MM.1S (cell line): Measurements from ENCODE around the gene ZNF609.

Source experiments
- DNase-seq: peaks from one replicate; pipeline ENCODE4 v3.0.0-alpha.2; 2015
- H2AFZ ChIP-seq: fragments of 300-600 bp; sonication (generic); 2 replicates; pipeline ENCODE4 v1.6.0; 2016; ENCODE audit warnings: antibody characterized with exemption, low read length
- H3F3A ChIP-seq: fragments of 300-600 bp; sonication (generic); 2 replicates; pipeline ENCODE4 v1.6.1; 2016; ENCODE audit warnings: mild to moderate bottlenecking, antibody characterized with exemption, low read length, moderate library complexity, mixed read lengths; ENCODE audit not compliant: insufficient read depth
- H3K27ac ChIP-seq: fragments of 300-600 bp; sonication (generic); 2 replicates; pipeline ENCODE4 v1.5.1; 2016; ENCODE audit warnings: mild to moderate bottlenecking, low read length
- H3K27me3 ChIP-seq: fragments of 300-600 bp; sonication (generic); replicated peaks from 2 replicates; pipeline ENCODE4 v1.6.0; 2016; ENCODE audit warnings: low read length; ENCODE audit not compliant: insufficient read depth
- H3K36me3 ChIP-seq: fragments of 300-600 bp; sonication (generic); replicated peaks from 2 replicates; pipeline ENCODE4 v1.6.1; 2016; ENCODE audit warnings: mild to moderate bottlenecking, low read length, mixed read lengths; ENCODE audit not compliant: insufficient read depth
- H3K4me1 ChIP-seq: fragments of 300-600 bp; sonication (generic); 2 replicates; pipeline ENCODE4 v1.6.1; 2016; ENCODE audit warnings: low read length, mixed read lengths
- H3K4me2 ChIP-seq: fragments of 300-600 bp; sonication (generic); 2 replicates; pipeline ENCODE4 v1.6.0; 2016; ENCODE audit warnings: low read depth, low read length
- H3K4me3 ChIP-seq: fragments of 300-600 bp; sonication (generic); 2 replicates; pipeline ENCODE4 v1.5.1; 2016; ENCODE audit warnings: low read length, mixed read lengths
- H3K79me2 ChIP-seq: fragments of 300-600 bp; sonication (generic); 2 replicates; pipeline ENCODE4 v1.6.1; 2016; ENCODE audit warnings: mixed run types, low read length, mixed read lengths
- H3K9ac ChIP-seq: fragments of 300-600 bp; sonication (generic); 2 replicates; pipeline ENCODE4 v1.6.1; 2016; ENCODE audit warnings: low read length, mixed read lengths
- H3K9me2 ChIP-seq: fragments of 300-600 bp; sonication (generic); replicated peaks from 2 replicates; pipeline ENCODE4 v1.6.1; 2016; ENCODE audit warnings: mild to moderate bottlenecking, low read length, mixed read lengths; ENCODE audit not compliant: insufficient read depth
- H3K9me3 ChIP-seq: fragments of 300-600 bp; sonication (generic); replicated peaks from 2 replicates; pipeline ENCODE4 v1.6.1; 2016; ENCODE audit warnings: mild to moderate bottlenecking, low read length, mixed read lengths; ENCODE audit not compliant: insufficient read depth
- H4K20me1 ChIP-seq: fragments of 300-600 bp; sonication (generic); 2 replicates; pipeline ENCODE4 v1.6.1; 2016; ENCODE audit warnings: mild to moderate bottlenecking, low read length, moderate library complexity, mixed read lengths; ENCODE audit not compliant: insufficient read depth
- CTCF ChIP-seq: fragments of 300-600 bp; sonication (generic); IDR thresholded peaks from 2 replicates; pipeline ENCODE4 v1.5.1; 2016; ENCODE audit warnings: antibody characterized with exemption, low read length, mixed read lengths
- EZH2 ChIP-seq: fragments of 300-600 bp; sonication (generic); optimal IDR thresholded peaks from 2 replicates; pipeline ENCODE3; 2017; ENCODE audit warnings: low read depth, mild to moderate bottlenecking, antibody characterized with exemption, low read length, mixed read lengths
- EZH2phosphoT487 ChIP-seq: fragments of 300-600 bp; sonication (generic); IDR thresholded peaks from 2 replicates; pipeline ENCODE4 v1.6.1; 2018; ENCODE audit warnings: antibody characterized with exemption, low read length

The ZNF609 gene

GRCh38 chr15:64566629-64567427 is 106.5 kb downstream of the ZNF609 start:
- no peaks in the 10 kb centered on the region for H4K20me1 ChIP-seq
- H3K9ac ChIP-seq, result no peak overlapping the region
- DNase-seq, result no peak
- no peaks in the 10 kb centered on the region for H3K27me3 ChIP-seq
- no peak overlapping the region for H2AFZ ChIP-seq
- no peak for TF ChIP-seq EZH2
- TF ChIP-seq EZH2phosphoT487, result no peak
- TF ChIP-seq CTCF, result no peak
- no peak overlapping the region for H3K4me3 ChIP-seq
- no peaks in the 10 kb centered on the region for H3K9me2 ChIP-seq
- H3F3A ChIP-seq, result peaks cover 5% of the 10 kb centered on the region; the same call in 1 of the 2 replicates
- no peak overlapping the region for H3K27ac ChIP-seq
- peaks cover 5% of the 10 kb centered on the region for H3K4me1 ChIP-seq
- no peaks in the 10 kb centered on the region for H3K36me3 ChIP-seq
- H3K79me2 ChIP-seq, result peaks cover 13% of the 10 kb centered on the region
- no peaks in the 10 kb centered on the region for H3K9me3 ChIP-seq
- H3K4me2 ChIP-seq, result no peak overlapping the region

GRCh38 chr15:64568765-64569164 is 108.4 kb downstream of the ZNF609 start:
- DNase-seq, result no peak
- Histone ChIP-seq H3K4me3 (no peak overlapping the region), H3K4me1 (peaks cover 10% of the 10 kb centered on the region), H3K9me2 (no peaks in the 10 kb centered on the region), H2AFZ (no peak overlapping the region), H3K9ac (no peak overlapping the region), H3K36me3 (no peaks in the 10 kb centered on the region), H3K27ac (no peak overlapping the region), H3F3A (peaks cover 11% of the 10 kb centered on the region; the same call in 1 of the 2 replicates), H3K9me3 (no peaks in the 10 kb centered on the region), H3K4me2 (no peak overlapping the region), H3K79me2 (peaks cover 16% of the 10 kb centered on the region), H4K20me1 (no peaks in the 10 kb centered on the region), H3K27me3 (no peaks in the 10 kb centered on the region)
- no peak for TF ChIP-seq CTCF
- TF ChIP-seq EZH2phosphoT487, result no peak
- TF ChIP-seq EZH2, result no peak

- DNase-seq, result peak; percentile 48
- no peaks in the 10 kb centered on the region for H3K9me3 ChIP-seq
- H3K4me1 ChIP-seq, result peaks cover 10% of the 10 kb centered on the region
- no peaks in the 10 kb centered on the region for H3K36me3 ChIP-seq
- H3K27ac ChIP-seq, result peak overlapping the region; percentile 62; the same call in 1 of the 2 replicates
- H3K9me2 ChIP-seq, result no peaks in the 10 kb centered on the region
- no peak overlapping the region for H3K4me3 ChIP-seq
- no peaks in the 10 kb centered on the region for H4K20me1 ChIP-seq
- no peaks in the 10 kb centered on the region for H3K27me3 ChIP-seq
- no peak overlapping the region for H3K9ac ChIP-seq
- H3K79me2 ChIP-seq, result peaks cover 18% of the 10 kb centered on the region
- TF ChIP-seq CTCF (no peak), EZH2 (no peak)
- H3F3A ChIP-seq, result peaks cover 11% of the 10 kb centered on the region; the same call in 1 of the 2 replicates
- H3K4me2 ChIP-seq, result peak overlapping the region; percentile 4; the same call in 1 of the 2 replicates
- no peak overlapping the region for H2AFZ ChIP-seq
Observed at GRCh38 chr15:64571857-64572291, 111.5 kb downstream of the ZNF609 start.
